Bronchial epithelial cell (primary cell): ENCODE measurements around the gene LPGAT1. TPM values are rescaled to one million over a fixed set of nuclear protein-coding genes. Genes with fewer than 3 reads are reported as not detected.

ENCODE experiments used
- DNase-seq: peaks from one replicate; pipeline ENCODE4 v3.0.0-alpha.2; 2010; ENCODE audit warnings: low read depth
- FAIRE-seq: peaks from 2 replicates; lab custom pipeline; 2011; peaks lifted over from hg19 to GRCh38; lab: Jason Lieb, UNC
- H3K27me3 ChIP-seq: 2 replicates; pipeline ENCODE4 v1.5.1; 2011; ENCODE audit warnings: low read length; ENCODE audit not compliant: control insufficient read depth, insufficient read depth
- H3K36me3 ChIP-seq: 2 replicates; pipeline ENCODE4 v1.5.1; 2011; ENCODE audit warnings: low read length; ENCODE audit not compliant: control insufficient read depth, insufficient read depth
- H3K4me3 ChIP-seq: 2 replicates; pipeline ENCODE4 v1.5.1; 2011; ENCODE audit warnings: mild to moderate bottlenecking, low read depth, low read length, control low read depth
- total RNA-seq: library from RNA; depleted of rRNA; stranded (reverse); fragments of >200 nt; gene quantifications from 2 replicates; pipeline ENCODE4 v1.2.1, GENCODE V29; 2014
- TF ChIP-seq, protein P1 (sequence below): IDR thresholded peaks from 2 replicates; pipeline ENCODE4 v1.5.1; 2011; ENCODE audit warnings: mild to moderate bottlenecking, moderate library complexity, low read length, control low read depth, inconsistent platforms; ENCODE audit not compliant: insufficient read depth, severe bottlenecking

The LPGAT1 gene
- total RNA-seq, 1 donor from 2014 or later, result 27.1 TPM

DNA sequence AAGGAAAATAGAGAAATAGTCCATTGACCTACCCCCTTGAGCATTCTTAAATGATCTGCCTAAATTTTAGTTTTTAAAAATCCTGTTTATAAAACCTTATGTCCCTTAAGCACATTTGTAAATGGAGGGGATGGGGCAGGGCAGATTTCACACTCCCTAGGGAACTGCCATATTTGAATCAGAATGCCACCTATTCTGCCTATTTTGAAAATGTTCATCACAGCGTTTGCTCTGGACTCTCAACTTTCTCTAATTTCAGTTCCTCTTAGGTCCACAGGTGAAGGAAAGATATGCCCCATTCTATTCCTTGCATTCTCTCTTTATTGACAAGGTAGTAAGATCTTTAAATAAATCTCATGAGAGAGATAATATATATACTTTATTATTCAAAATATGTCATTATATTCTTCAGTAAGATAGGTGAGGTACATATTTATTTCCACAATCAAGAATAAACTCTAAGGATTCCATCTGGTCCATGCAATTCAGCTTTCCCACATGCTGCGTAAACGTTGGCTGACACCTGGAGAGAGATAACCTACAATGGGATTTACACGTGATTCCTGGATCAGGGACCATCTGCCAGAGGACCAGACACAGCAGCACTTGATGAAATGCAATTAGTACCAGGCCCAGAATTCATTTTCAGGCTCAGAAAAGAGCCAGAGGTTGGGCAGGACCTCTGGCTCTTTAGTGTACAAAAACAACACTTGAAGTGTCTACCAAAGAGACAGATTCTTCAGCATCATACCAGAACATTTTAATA lies 1.2 kb upstream of the LPGAT1 start:
- H3K4me3 ChIP-seq, result no peak overlapping the region
- no peak for DNase-seq

GRCh38 chr1:211830055-211830327 lies 572 bp downstream of the LPGAT1 start:
- TF ChIP-seq, protein P1, sequence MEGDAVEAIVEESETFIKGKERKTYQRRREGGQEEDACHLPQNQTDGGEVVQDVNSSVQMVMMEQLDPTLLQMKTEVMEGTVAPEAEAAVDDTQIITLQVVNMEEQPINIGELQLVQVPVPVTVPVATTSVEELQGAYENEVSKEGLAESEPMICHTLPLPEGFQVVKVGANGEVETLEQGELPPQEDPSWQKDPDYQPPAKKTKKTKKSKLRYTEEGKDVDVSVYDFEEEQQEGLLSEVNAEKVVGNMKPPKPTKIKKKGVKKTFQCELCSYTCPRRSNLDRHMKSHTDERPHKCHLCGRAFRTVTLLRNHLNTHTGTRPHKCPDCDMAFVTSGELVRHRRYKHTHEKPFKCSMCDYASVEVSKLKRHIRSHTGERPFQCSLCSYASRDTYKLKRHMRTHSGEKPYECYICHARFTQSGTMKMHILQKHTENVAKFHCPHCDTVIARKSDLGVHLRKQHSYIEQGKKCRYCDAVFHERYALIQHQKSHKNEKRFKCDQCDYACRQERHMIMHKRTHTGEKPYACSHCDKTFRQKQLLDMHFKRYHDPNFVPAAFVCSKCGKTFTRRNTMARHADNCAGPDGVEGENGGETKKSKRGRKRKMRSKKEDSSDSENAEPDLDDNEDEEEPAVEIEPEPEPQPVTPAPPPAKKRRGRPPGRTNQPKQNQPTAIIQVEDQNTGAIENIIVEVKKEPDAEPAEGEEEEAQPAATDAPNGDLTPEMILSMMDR, result no peak
- FAIRE-seq (no peak), DNase-seq (no peak)
- Histone ChIP-seq H3K4me3 (peak overlapping the region; percentile 49), H3K27me3 (no peaks in the 10 kb centered on the region), H3K36me3 (no peaks in the 10 kb centered on the region)

More for the DNA sequence above, 1.2 kb upstream of the LPGAT1 start:
- no peaks in the 10 kb centered on the region for H3K27me3 ChIP-seq
- TF ChIP-seq, protein P1, result no peak
- FAIRE-seq, result no peak
- no peaks in the 10 kb centered on the region for H3K36me3 ChIP-seq

DNA sequence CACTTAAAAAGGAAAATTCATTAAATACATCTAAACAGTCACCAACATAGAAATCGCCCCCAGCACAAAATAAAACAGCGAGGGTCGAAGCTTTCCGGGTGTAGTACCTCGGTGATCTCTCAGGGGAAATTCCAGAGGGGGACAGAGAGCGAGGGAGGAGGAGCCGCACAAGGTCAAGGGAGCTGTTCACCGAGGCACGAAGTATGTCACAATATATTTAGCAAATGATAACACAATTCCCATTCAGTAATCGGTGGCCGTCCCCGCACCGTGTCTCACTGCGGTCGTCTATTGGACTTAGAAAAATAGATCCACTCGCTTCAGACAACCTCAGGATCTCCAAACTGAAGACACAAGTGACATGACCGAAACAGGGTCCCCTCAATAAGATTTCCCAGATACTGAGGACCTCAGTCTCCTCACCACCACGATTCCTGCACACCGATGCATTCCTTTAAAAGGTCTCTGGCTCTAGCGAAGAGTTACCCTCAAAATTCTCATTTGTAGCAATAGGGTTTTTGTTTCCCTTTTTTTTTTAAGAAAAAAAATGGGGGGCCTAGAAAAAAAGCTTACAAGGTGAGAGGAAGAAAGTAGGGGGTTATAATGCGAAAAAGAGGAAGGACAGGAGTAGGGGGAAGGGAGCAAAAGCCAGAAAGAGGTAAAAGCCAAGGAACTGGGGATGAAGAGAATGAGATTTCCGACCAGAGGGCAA lies 1.1 kb downstream of the LPGAT1 start:
- FAIRE-seq (no peak), DNase-seq (peak; percentile 23)
- Histone ChIP-seq H3K4me3 (peak overlapping the region; percentile 49), H3K36me3 (no peaks in the 10 kb centered on the region), H3K27me3 (no peaks in the 10 kb centered on the region)
- TF ChIP-seq, protein P1, result no peak

DNA sequence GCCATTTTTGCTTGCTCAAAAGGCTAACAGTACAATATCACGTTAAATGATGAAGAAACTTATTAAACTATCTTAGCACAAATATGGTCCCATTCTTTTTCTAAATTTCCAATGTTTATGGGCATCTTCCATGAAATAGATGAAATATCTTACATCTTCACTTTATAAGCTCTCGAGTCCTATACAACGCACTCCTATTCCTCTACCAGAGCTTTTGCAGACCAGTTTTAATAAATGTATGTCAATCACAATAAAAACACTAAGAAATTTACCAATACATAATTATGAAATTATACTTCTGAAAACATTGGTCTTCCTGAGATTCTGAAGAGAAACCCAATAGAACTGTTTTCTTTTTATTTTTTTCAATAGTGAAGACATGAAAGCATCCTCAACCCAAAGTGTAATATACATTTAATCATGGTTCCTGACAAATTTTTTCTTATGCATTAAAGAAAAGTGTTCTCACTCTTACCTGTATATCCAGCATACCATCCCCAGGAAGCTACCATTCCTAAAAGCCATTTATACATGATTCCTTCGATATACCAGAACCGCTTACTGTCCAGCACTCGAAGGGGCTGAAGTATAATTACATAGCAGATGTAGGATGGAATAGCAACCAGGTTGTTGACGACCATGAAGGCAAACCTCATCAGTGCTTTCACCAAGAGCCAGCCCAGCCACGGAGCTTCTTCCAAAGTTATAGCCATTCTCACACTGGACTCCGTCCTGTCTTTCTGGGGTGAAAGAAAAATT lies 1.8 kb downstream of the LPGAT1 start:
- H3K27me3 ChIP-seq, result no peaks in the 10 kb centered on the region
- no peak overlapping the region for H3K4me3 ChIP-seq
- TF ChIP-seq, protein P1, result no peak
- H3K36me3 ChIP-seq, result no peaks in the 10 kb centered on the region
- no peak for DNase-seq
- no peak for FAIRE-seq

DNA sequence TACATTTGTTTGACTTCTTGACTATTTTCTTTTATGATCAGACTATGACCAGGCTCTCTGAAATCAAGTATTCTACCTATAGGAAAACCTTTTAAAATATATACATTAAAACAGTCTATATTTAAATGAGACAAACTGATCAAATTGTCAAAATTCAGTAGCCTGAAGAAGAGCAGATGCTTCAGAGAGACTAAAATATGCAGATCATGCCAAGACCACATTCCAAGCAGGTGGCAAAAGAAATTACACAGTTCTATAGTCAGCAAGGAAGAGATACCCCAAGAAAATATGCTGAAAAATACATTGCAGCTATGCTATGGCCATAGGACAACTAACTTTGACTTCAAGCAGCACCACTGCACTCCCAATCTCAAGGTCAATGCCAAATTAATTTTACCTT lies 3.5 kb downstream of the LPGAT1 start:
- DNase-seq, result no peak
- TF ChIP-seq, protein P1, result no peak
- no peak for FAIRE-seq
- Histone ChIP-seq H3K4me3 (no peak overlapping the region), H3K27me3 (no peaks in the 10 kb centered on the region), H3K36me3 (no peaks in the 10 kb centered on the region)
